Measurements from ENCODE around the gene ZNF692. TPM values are rescaled to one million over a fixed set of nuclear protein-coding genes. Genes with fewer than 3 reads are reported as not detected.
"Not testable (repeated sequence)": the region's sequence is repeated elsewhere in the genome, so short reads cannot be mapped to it uniquely, and the experiment has no call there.

ZNF692 gene
- polyA plus RNA-seq, 4 donors, result 42.2 to 124 (median 70.2) TPM

DNA sequence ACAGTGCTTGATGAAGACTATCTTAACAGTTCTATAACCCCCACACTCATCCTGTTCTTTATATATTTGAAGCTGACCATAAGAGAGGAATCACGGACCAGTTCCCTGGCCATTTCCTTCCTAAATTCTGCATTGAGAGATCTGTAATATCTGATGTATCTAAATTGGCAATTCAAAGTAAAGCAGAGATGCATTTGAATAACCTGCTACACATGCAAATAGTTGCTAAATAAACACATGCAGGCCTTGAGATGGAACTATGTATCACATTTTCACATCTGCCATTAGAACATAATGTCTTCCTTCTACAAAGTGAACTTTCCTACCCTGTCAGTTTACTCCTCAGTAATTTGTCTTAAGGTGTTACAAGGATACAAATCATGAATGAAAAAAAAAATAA, 26.8 kb upstream of the ZNF692 start:
- Histone ChIP-seq H3K9me3 (ENCODE audit: control insufficient read depth in 2 of 2, insufficient read depth in 1 of 2, low read depth in 1 of 2, low read length in 1 of 2) (no peaks in the 10 kb centered on the region), H3K27ac (ENCODE audit: low read depth in 1 of 3, low read length in 2 of 3) (no peak overlapping the region), H3K27me3 (ENCODE audit: control insufficient read depth in 3 of 3, insufficient read depth in 3 of 3, low read length in 3 of 3) (peaks cover 0 to 5% (median 0%) of the 10 kb centered on the region in 3 donors), H3K4me1 (ENCODE audit: control insufficient read depth in 3 of 3, insufficient read depth in 2 of 3, low read depth in 1 of 3, low read length in 2 of 3) (no peaks in the 10 kb centered on the region), H3K4me3 (ENCODE audit: low read depth in 1 of 3, low read length in 3 of 3) (no peak overlapping the region), H3K36me3 (ENCODE audit: control insufficient read depth in 3 of 3, insufficient read depth in 2 of 3, low read depth in 1 of 3, low read length in 3 of 3) (no peaks in the 10 kb centered on the region)
- DNase-seq, result no peak
- FAIRE-seq, result no peak
- 91 to 97% (median 91%) methylated on average over 1 of the region's 1 CpG for WGBS, 3 donors

DNA sequence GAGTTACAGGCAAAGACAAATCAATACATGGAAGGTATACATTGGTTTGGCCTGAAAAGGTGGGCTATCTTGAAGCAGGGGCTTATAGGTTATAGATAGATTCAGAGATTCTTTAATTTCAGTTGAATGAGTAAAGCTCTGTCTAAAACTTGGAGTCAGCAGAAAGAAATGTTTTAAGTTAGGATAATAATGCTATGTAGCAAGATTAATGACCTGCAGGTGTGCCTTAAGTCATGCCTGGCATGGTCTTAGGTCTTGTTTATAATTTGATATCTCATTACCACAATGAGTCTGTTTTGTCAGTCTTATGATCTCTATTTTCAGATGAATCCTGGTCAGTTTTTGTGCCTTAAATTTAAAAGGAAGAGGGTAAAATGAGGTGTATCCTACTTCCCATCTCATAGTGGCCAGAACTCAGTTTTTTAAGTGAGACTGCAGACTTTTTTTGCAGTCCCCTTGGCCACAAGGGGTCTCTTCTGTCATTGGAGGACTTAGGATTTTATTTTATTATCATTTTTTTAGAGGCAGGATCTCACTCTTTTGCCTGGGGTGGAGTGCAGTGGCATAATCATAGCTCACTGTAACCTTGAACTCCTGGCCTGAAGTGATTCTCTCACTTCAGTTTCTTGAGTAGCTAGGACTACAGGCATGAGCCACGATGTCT, 25.9 kb upstream of the ZNF692 start:
- Histone ChIP-seq H3K27me3 (ENCODE audit: control insufficient read depth in 3 of 3, insufficient read depth in 3 of 3, low read length in 3 of 3) (no peaks in the 10 kb centered on the region), H3K27ac (ENCODE audit: low read depth in 1 of 3, low read length in 2 of 3) (no peak overlapping the region), H3K4me1 (ENCODE audit: control insufficient read depth in 3 of 3, insufficient read depth in 2 of 3, low read depth in 1 of 3, low read length in 2 of 3) (no peaks in the 10 kb centered on the region), H3K36me3 (ENCODE audit: control insufficient read depth in 3 of 3, insufficient read depth in 2 of 3, low read depth in 1 of 3, low read length in 3 of 3) (no peaks in the 10 kb centered on the region), H3K4me3 (ENCODE audit: low read depth in 1 of 3, low read length in 3 of 3) (no peak overlapping the region), H3K9me3 (ENCODE audit: control insufficient read depth in 2 of 2, insufficient read depth in 1 of 2, low read depth in 1 of 2, low read length in 1 of 2) (no peaks in the 10 kb centered on the region)
- DNase-seq (no peak), FAIRE-seq (no peak)
- WGBS, 3 donors, result 31 to 43% (median 33%) methylated on average over 1 of the region's 1 CpG

DNA sequence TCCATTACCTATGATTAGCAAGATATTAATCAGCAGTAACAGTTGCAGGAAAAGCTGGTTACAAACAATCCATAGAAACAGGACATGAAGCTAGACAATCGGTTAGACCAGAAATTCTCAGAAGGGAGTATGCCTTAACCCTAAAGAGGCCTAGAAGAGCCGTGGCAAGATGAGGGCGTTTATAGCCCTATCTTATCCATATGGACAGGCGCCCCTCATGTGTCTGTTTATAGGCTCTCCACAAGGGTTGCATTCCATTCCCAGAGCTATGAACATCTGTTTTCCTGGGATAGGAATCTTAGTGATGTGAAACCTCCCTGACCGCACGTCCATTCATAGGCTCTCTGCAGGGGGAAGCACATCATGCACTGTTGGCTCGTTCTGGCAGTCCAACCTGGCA, 23.5 kb upstream of the ZNF692 start:
- not testable (repeated sequence) for H3K4me1 ChIP-seq (ENCODE audit: control insufficient read depth in 3 of 3, insufficient read depth in 2 of 3, low read depth in 1 of 3, low read length in 2 of 3); H3K27ac ChIP-seq (ENCODE audit: low read depth in 1 of 3, low read length in 2 of 3); DNase-seq; H3K4me3 ChIP-seq (ENCODE audit: low read depth in 1 of 3, low read length in 3 of 3); H3K36me3 ChIP-seq (ENCODE audit: control insufficient read depth in 3 of 3, insufficient read depth in 2 of 3, low read depth in 1 of 3, low read length in 3 of 3); H3K9me3 ChIP-seq (ENCODE audit: control insufficient read depth in 2 of 2, insufficient read depth in 1 of 2, low read depth in 1 of 2, low read length in 1 of 2); FAIRE-seq; H3K27me3 ChIP-seq (ENCODE audit: control insufficient read depth in 3 of 3, insufficient read depth in 3 of 3, low read length in 3 of 3)
- 75 to 88% (median 82%) methylated on average over 4 to 6 of the region's 7 CpGs for WGBS, 3 donors

DNA sequence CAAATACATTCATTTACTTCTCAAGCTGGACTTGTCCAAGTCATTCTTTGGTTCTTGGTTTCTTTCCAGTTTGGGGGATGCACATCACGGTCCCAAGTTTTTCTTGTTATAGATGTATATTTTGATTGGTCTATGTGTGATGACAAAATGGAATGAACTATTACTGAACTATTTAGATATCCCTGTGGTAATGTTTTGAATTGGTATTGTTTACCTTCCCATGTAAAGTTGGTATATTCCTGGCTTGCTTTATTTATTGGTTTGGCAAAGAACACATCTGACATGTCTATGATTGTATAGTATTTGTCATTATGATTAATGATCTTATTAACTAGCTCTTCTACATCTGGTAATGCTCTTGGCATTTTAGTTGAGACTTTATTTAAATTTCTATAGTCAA, 22.4 kb upstream of the ZNF692 start:
- Histone ChIP-seq H3K4me1 (ENCODE audit: control insufficient read depth in 3 of 3, insufficient read depth in 2 of 3, low read depth in 1 of 3, low read length in 2 of 3) (no peaks in the 10 kb centered on the region), H3K9me3 (ENCODE audit: control insufficient read depth in 2 of 2, insufficient read depth in 1 of 2, low read depth in 1 of 2, low read length in 1 of 2) (no peaks in the 10 kb centered on the region), H3K4me3 (ENCODE audit: low read depth in 1 of 3, low read length in 3 of 3) (no peak overlapping the region), H3K36me3 (ENCODE audit: control insufficient read depth in 3 of 3, insufficient read depth in 2 of 3, low read depth in 1 of 3, low read length in 3 of 3) (no peaks in the 10 kb centered on the region), H3K27me3 (ENCODE audit: control insufficient read depth in 3 of 3, insufficient read depth in 3 of 3, low read length in 3 of 3) (no peaks in the 10 kb centered on the region), H3K27ac (ENCODE audit: low read depth in 1 of 3, low read length in 2 of 3) (no peak overlapping the region)
- WGBS, 3 donors, result 83 to 89% (median 86%) methylated on average over 1 of the region's 1 CpG
- FAIRE-seq (no peak), DNase-seq (no peak)

DNA sequence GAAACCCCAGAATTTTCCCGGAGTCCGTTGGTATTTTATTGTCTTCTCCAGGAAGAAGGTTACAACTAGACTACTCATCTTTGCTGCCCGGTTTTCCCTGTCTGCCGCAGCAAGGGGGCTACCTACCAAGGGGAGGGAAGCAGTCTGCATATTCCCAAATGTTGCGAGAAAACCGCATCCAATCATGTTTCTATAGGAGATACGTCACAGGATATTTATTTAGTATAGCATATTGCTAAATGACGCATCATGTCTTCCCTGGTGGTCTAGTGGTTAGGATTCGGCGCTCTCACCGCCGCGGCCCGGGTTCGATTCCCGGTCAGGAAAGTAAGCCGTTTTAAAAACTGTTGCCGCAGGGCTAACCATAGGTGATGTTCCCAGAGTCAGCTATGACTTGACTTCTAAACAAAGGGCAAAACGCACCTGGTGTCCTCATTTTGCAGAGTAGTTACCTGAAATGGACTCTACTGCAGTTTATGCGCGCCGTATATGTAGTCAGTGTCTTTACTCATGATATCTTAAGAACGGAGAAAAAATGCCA, 15.2 kb upstream of the ZNF692 start:
- H3K36me3 ChIP-seq (ENCODE audit: control insufficient read depth in 3 of 3, insufficient read depth in 2 of 3, low read depth in 1 of 3, low read length in 3 of 3), result no peaks in the 10 kb centered on the region
- 2% methylated on average over 23 of the region's 23 CpGs for WGBS, 3 donors
- FAIRE-seq, result no peak

DNA sequence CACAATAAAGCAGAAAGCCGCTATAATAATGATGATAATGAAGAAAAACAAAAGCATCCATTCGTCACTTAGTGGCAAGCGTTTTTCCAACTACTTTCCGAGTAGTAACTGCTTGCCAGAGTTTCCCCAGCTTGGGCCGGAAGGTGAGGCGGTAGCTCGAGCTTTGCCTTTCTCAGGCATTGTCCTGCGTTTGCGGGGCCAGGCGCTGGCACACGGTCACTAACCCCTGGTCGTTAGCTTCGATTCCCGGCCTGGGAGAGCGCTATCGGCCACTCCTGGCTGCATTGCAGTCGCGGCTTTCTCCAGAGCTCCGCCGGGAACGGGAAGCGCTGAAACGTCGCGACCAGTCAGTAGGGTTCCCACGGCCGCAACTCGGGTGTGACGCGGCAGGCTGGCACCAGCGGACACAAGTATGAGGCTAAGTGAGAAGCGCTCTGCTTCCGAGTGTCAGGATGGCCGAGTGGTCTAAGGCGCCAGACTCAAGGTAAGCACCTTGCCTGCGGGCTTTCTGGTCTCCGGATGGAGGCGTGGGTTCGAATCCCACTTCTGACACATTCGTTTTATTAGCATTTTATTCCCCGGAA, 14.6 kb upstream of the ZNF692 start:
- FAIRE-seq (no peak), DNase-seq (peak; percentile 94 to 98)
- no peaks in the 10 kb centered on the region for H3K36me3 ChIP-seq (ENCODE audit: control insufficient read depth in 3 of 3, insufficient read depth in 2 of 3, low read depth in 1 of 3, low read length in 3 of 3)
- H3K27me3 ChIP-seq (ENCODE audit: control insufficient read depth in 3 of 3, insufficient read depth in 3 of 3, low read length in 3 of 3), result no peaks in the 10 kb centered on the region
- peak overlapping the region; percentile 26 to 79 (median 67) for H3K4me3 ChIP-seq (ENCODE audit: low read depth in 1 of 3, low read length in 3 of 3)
- H3K4me1 ChIP-seq (ENCODE audit: control insufficient read depth in 3 of 3, insufficient read depth in 2 of 3, low read depth in 1 of 3, low read length in 2 of 3), result no peaks in the 10 kb centered on the region
- H3K27ac ChIP-seq (ENCODE audit: low read depth in 1 of 3, low read length in 2 of 3), result peak overlapping the region; percentile 95 to 99 (median 97)
- WGBS, 3 donors, result 0 to 1% (median 1%) methylated on average over 40 to 41 of the region's 41 CpGs
- H3K9me3 ChIP-seq (ENCODE audit: control insufficient read depth in 2 of 2, insufficient read depth in 1 of 2, low read depth in 1 of 2, low read length in 1 of 2), result no peaks in the 10 kb centered on the region

More for the DNA sequence above, 15.2 kb upstream of the ZNF692 start:
- no peaks in the 10 kb centered on the region for H3K9me3 ChIP-seq (ENCODE audit: control insufficient read depth in 2 of 2, insufficient read depth in 1 of 2, low read depth in 1 of 2, low read length in 1 of 2)
- H3K27me3 ChIP-seq (ENCODE audit: control insufficient read depth in 3 of 3, insufficient read depth in 3 of 3, low read length in 3 of 3), result no peaks in the 10 kb centered on the region
- peak overlapping the region; percentile 26 to 79 (median 67) for H3K4me3 ChIP-seq (ENCODE audit: low read depth in 1 of 3, low read length in 3 of 3)
- no peaks in the 10 kb centered on the region for H3K4me1 ChIP-seq (ENCODE audit: control insufficient read depth in 3 of 3, insufficient read depth in 2 of 3, low read depth in 1 of 3, low read length in 2 of 3)
- peak; percentile 85 to 94 for DNase-seq
- peak overlapping the region; percentile 95 to 99 (median 97) for H3K27ac ChIP-seq (ENCODE audit: low read depth in 1 of 3, low read length in 2 of 3)

DNA sequence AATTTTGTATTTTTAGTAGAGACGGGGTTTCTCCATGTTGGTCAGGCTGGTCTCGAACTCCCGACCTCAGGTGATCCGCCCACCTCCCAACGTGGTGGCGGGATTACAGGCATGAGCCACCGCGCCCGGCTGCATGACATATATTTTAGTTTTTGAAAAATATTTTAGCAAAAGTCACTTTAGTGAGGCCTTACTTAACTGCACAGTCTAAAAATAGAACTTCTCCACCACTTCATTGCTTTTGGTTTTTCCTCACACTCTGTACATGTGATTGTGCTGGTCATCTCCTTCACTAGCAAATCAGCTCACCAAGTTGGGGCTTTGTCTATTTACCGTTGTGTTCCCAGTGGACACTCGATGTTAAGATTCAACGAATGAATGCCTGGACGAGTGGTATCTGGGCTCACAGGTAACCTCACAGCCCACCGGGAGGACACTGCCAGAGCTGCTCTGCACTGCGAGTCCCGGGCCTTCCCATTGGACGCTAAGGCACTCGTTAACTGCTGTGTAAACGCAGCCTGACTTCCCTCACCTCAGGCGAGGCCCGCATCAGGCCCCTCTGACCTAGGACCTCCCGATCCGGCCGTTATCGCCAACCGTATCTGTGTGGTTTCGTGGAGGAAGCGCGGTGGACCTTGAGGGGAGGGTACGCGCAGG, 14.0 kb upstream of the ZNF692 start:
- H3K9me3 ChIP-seq (ENCODE audit: control insufficient read depth in 2 of 2, insufficient read depth in 1 of 2, low read depth in 1 of 2, low read length in 1 of 2), result peaks cover 0 to 4% of the 10 kb centered on the region in 2 donors
- no peaks in the 10 kb centered on the region for H3K4me1 ChIP-seq (ENCODE audit: control insufficient read depth in 3 of 3, insufficient read depth in 2 of 3, low read depth in 1 of 3, low read length in 2 of 3)
- H3K4me3 ChIP-seq (ENCODE audit: low read depth in 1 of 3, low read length in 3 of 3), result peak overlapping the region; percentile 26 to 79 (median 67)
- H3K27me3 ChIP-seq (ENCODE audit: control insufficient read depth in 3 of 3, insufficient read depth in 3 of 3, low read length in 3 of 3), result no peaks in the 10 kb centered on the region
- FAIRE-seq (no peak), DNase-seq (peak; percentile 57 to 87)
- WGBS, 3 donors, result 2 to 3% (median 3%) methylated on average over 30 to 31 of the region's 31 CpGs
- H3K36me3 ChIP-seq (ENCODE audit: control insufficient read depth in 3 of 3, insufficient read depth in 2 of 3, low read depth in 1 of 3, low read length in 3 of 3), result no peaks in the 10 kb centered on the region
- peak overlapping the region; percentile 95 to 99 (median 97) for H3K27ac ChIP-seq (ENCODE audit: low read depth in 1 of 3, low read length in 2 of 3)

DNA sequence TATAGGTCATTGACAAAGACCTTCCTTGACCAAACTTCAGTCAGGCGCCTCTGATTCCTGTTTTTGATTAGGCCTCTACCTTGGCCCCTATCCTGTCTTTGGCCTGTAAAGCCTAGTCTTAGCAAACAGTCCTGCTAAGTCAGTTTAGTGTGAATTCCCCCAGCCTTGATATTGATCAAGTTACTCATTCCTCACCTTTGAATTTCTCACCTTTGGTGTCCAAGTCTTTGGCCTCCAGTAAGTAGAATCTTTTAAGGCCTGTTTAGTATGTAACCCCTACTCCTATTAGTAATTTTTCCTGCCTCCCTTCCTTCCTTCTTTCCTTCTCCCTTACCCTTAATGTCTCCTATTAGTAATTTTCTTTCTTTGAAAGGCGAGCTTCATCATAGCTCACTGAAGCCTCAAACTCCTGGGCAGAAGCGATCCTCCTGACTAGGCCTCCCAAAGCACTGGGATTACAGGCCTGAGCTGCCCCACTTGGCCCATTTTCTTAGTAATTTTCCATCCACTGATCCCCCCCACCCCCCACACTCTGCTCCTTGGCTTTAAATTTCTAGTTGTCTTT, 13.0 kb upstream of the ZNF692 start:
- no peak overlapping the region for H3K27ac ChIP-seq (ENCODE audit: low read depth in 1 of 3, low read length in 2 of 3)
- WGBS, 3 donors, result 97 to 99% (median 98%) methylated on average over 3 of the region's 3 CpGs
- H3K36me3 ChIP-seq (ENCODE audit: control insufficient read depth in 3 of 3, insufficient read depth in 2 of 3, low read depth in 1 of 3, low read length in 3 of 3), result no peaks in the 10 kb centered on the region
- FAIRE-seq, result no peak
- H3K4me1 ChIP-seq (ENCODE audit: control insufficient read depth in 3 of 3, insufficient read depth in 2 of 3, low read depth in 1 of 3, low read length in 2 of 3), result no peaks in the 10 kb centered on the region
- H3K9me3 ChIP-seq (ENCODE audit: control insufficient read depth in 2 of 2, insufficient read depth in 1 of 2, low read depth in 1 of 2, low read length in 1 of 2), result peaks cover 0 to 11% of the 10 kb centered on the region in 2 donors
- no peak for DNase-seq
- no peak overlapping the region for H3K4me3 ChIP-seq (ENCODE audit: low read depth in 1 of 3, low read length in 3 of 3)
- no peaks in the 10 kb centered on the region for H3K27me3 ChIP-seq (ENCODE audit: control insufficient read depth in 3 of 3, insufficient read depth in 3 of 3, low read length in 3 of 3)
